GM12878 (cell line): Measurements from ENCODE around the gene KIAA1671. TPM values are rescaled to one million over a fixed set of nuclear protein-coding genes. Genes with fewer than 3 reads are reported as not detected.
A peak's percentile ranks its signal among the peaks of the same experiment; 100 is the strongest.

Experiments used
- ATAC-seq: fragments of 200-7000 bp; cut with Tn5 transposase; 3 replicates; pipeline ENCODE4 v1.9.1; 2020; ENCODE audit warnings: mild to moderate bottlenecking, moderate library complexity
- BruUV-seq: library from RNA; stranded (reverse); fragments of 400-500 nt; replicated peaks from 2 replicates; lab custom pipeline; 2021; lab: Mats Ljungman, UMichigan
- CTCF ChIA-PET: fragments of 300-600 bp; sonication (Branson Sonifier 250); formaldehyde crosslinking; extraction: SDS; loops from one replicate; lab custom pipeline; 2021; ENCODE audit warnings: inconsistent platforms; lab: Yijun Ruan, JAX
- POLR2A ChIA-PET: fragments of 350-600 bp; formaldehyde crosslinking; extraction: SDS; loops from one replicate; lab custom pipeline; 2021; ENCODE audit warnings: inconsistent platforms; lab: Charles Lee
- RAD21 ChIA-PET: fragments of 300-600 bp; sonication (Branson Sonifier 250); formaldehyde crosslinking; loops from one replicate; lab custom pipeline; 2023; ENCODE audit warnings: antibody characterized with exemption; ENCODE audit not compliant: unreplicated experiment; lab: Charles Lee
- SMC1A ChIA-PET: fragments of 300-600 bp; sonication (Branson Sonifier 250); formaldehyde crosslinking; loops from one replicate; lab custom pipeline; 2023; ENCODE audit not compliant: unreplicated experiment, uncharacterized antibody; lab: Charles Lee
- DNase-seq: peaks from one replicate; pipeline ENCODE4 v3.0.0-alpha.2; 2011; ENCODE audit warnings: low read depth, low spot score
- FAIRE-seq: peaks from 3 replicates; lab custom pipeline; 2011; peaks lifted over from hg19 to GRCh38; lab: Jason Lieb, UNC
- H2AFZ ChIP-seq: 2 replicates; pipeline ENCODE4 v1.6.0; 2011; ENCODE audit warnings: low read depth, low read length, control low read depth; ENCODE audit not compliant: control insufficient read depth
- H3K27ac ChIP-seq: 2 replicates; pipeline ENCODE4 v1.5.1; 2011; ENCODE audit warnings: control low read depth; ENCODE audit not compliant: control insufficient read depth, insufficient read depth
- H3K27me3 ChIP-seq, 2 experiments: replicated peaks in 1 of 2; 2 replicates each; pipeline versions ENCODE4 v1.6.0 to v1.6.1; 2011; ENCODE audit warnings: low read length in 1 of 2; ENCODE audit not compliant: control insufficient read depth in 2 of 2, insufficient read depth in 2 of 2
- H3K36me3 ChIP-seq, 2 experiments: 2 replicates each; pipeline ENCODE4 v1.5.1; 2011; ENCODE audit warnings: low read length in 1 of 2; ENCODE audit not compliant: control insufficient read depth in 2 of 2, insufficient read depth in 2 of 2
- H3K4me1 ChIP-seq: 2 replicates; pipeline ENCODE4 v1.6.1; 2011; ENCODE audit warnings: mild to moderate bottlenecking, low read length, moderate library complexity, mixed read lengths; ENCODE audit not compliant: control insufficient read depth, insufficient read depth
- H3K4me2 ChIP-seq: 2 replicates; pipeline ENCODE4 v1.6.0; 2011; ENCODE audit warnings: control low read depth; ENCODE audit not compliant: control insufficient read depth, insufficient read depth
- H3K4me3 ChIP-seq: fragments of 200-600 bp; sonication (generic); 2 replicates; pipeline ENCODE4 v1.5.1; 2016
- H3K79me2 ChIP-seq: 2 replicates; pipeline ENCODE4 v1.6.0; 2011; ENCODE audit warnings: low read length; ENCODE audit not compliant: control insufficient read depth, insufficient read depth
- H3K9ac ChIP-seq: 2 replicates; pipeline ENCODE4 v1.8.0; 2011; ENCODE audit warnings: low read length, control low read depth, mixed read lengths; ENCODE audit not compliant: control insufficient read depth, insufficient read depth
- H3K9me3 ChIP-seq: replicated peaks from 3 replicates; pipeline ENCODE4 v1.5.1; 2011; ENCODE audit warnings: mild to moderate bottlenecking, low read length; ENCODE audit not compliant: control insufficient read depth, insufficient read depth
- H4K20me1 ChIP-seq: 2 replicates; pipeline ENCODE4 v1.6.0; 2011; ENCODE audit not compliant: control insufficient read depth, insufficient read depth
- CBFB ChIP-seq: IDR thresholded peaks from 2 replicates; pipeline ENCODE4 v1.6.1; 2016; ENCODE audit warnings: antibody characterized with exemption, low read depth
- CREB1 ChIP-seq: IDR thresholded peaks from 2 replicates; pipeline ENCODE4 v1.6.1; 2012; ENCODE audit warnings: low read depth, mild to moderate bottlenecking, inconsistent platforms
- RAD21 ChIP-seq: IDR thresholded peaks from 2 replicates; pipeline ENCODE4 v1.6.1; 2011; ENCODE audit warnings: mild to moderate bottlenecking, low read depth, low read length, moderate library complexity; ENCODE audit not compliant: insufficient read depth
- SMC3 ChIP-seq: IDR thresholded peaks from 2 replicates; pipeline ENCODE4 v1.6.1; 2011; ENCODE audit warnings: low read length, improper control_type of control experiment, borderline replicate concordance
- TCF12 ChIP-seq: IDR thresholded peaks from 2 replicates; pipeline ENCODE4 v1.6.1; 2011; ENCODE audit warnings: low read depth, mild to moderate bottlenecking, low read length
- ZSCAN29 ChIP-seq: fragments of 450-650 bp; IDR thresholded peaks from 2 replicates; pipeline ENCODE4 v1.6.1; 2017; ENCODE audit warnings: mild to moderate bottlenecking, moderate library complexity
- WGBS: methylation state at CpG from one replicate; pipeline ENCODE4 v1.1.6; 2016; ENCODE audit warnings: low lambda C conversion rate; ENCODE audit not compliant: insufficient replicate concordance, insufficient coverage; ENCODE audit errors: missing lambda C conversion rate; 5-methylcytosine and 5-hydroxymethylcytosine counted together
- in situ Hi-C: fragments of 300-500 bp; cut with MboI; formaldehyde crosslinking; loops from 9 replicates; pipeline ENCODE4 v1.14.3; 2018; ENCODE audit warnings: mixed read lengths
- intact Hi-C: fragments of 100-400 bp; cut with micrococcal nuclease; formaldehyde crosslinking; loops from one replicate; pipeline ENCODE4 v1.14.2; 2022; ENCODE audit not compliant: unreplicated experiment
- polyA plus RNA-seq, 11 experiments: library from polyadenylated mRNA; depleted of rRNA in 4 of 11; unstranded in 6 of 11; stranded (reverse) in 5 of 11; fragments of >200 nt; fragmentation: Nextera tagmentation in 4 of 11; fragmentation: Illumina TruSeq in 1 of 11; extraction: Ambion mirVana in 4 of 11; extraction: Trizol in 1 of 11; gene quantifications; 1 replicate in 1 of 11; 2 replicates in 10 of 11; pipeline versions ENCODE4 v1.2.1 to v1.2.3, GENCODE V29; 2011 to 2016; ENCODE audit warnings: inconsistent platforms in 2 of 11, missing spikeins in 2 of 11, low read depth in 1 of 11
- total RNA-seq, 4 experiments: library from RNA; depleted of rRNA in 3 of 4; stranded (reverse); fragments of >200 nt in 3 of 4; fragmentation: Illumina TruSeq in 1 of 4; extraction: Trizol in 1 of 4; gene quantifications; 2 replicates each; pipeline versions ENCODE4 v1.2.1 to v1.2.3, GENCODE V29; 2013 to 2021
- TF ChIP-seq, protein P1 (sequence below): fragments of 450-650 bp; IDR thresholded peaks from 2 replicates; pipeline ENCODE4 v1.6.1; 2017; ENCODE audit warnings: low read depth, mild to moderate bottlenecking, moderate library complexity
- TF ChIP-seq, protein P2 (sequence below): fragments of 450-650 bp; IDR thresholded peaks from 2 replicates; pipeline ENCODE4 v1.6.1; 2017; ENCODE audit warnings: mild to moderate bottlenecking, moderate library complexity
- TF ChIP-seq, protein P3 (sequence below): IDR thresholded peaks from 2 replicates; pipeline ENCODE4 v1.6.1; 2012; ENCODE audit warnings: low read depth, low read length, improper control_type of control experiment
- TF ChIP-seq, protein P4 (sequence below), 3 experiments: IDR thresholded peaks in 2 of 3; conservative IDR thresholded peaks in 1 of 3; 2 replicates each; pipeline ENCODE4 v1.5.1; 2011; ENCODE audit warnings: low read depth in 3 of 3, low read length in 3 of 3, mild to moderate bottlenecking in 3 of 3, control low read depth in 2 of 3, moderate library complexity in 2 of 3, inconsistent platforms in 1 of 3, mixed read lengths in 1 of 3; ENCODE audit not compliant: control insufficient read depth in 2 of 3, insufficient read depth in 1 of 3; ENCODE audit errors: extremely low read depth in 1 of 3

The KIAA1671 gene
- total and polyA plus RNA-seq, 10 of the 15 experiments (the other 5 are each of a cell fraction or from before 2014, with no cell fraction given): 0.05 to 2.7 (median 0.33) TPM

DNA sequence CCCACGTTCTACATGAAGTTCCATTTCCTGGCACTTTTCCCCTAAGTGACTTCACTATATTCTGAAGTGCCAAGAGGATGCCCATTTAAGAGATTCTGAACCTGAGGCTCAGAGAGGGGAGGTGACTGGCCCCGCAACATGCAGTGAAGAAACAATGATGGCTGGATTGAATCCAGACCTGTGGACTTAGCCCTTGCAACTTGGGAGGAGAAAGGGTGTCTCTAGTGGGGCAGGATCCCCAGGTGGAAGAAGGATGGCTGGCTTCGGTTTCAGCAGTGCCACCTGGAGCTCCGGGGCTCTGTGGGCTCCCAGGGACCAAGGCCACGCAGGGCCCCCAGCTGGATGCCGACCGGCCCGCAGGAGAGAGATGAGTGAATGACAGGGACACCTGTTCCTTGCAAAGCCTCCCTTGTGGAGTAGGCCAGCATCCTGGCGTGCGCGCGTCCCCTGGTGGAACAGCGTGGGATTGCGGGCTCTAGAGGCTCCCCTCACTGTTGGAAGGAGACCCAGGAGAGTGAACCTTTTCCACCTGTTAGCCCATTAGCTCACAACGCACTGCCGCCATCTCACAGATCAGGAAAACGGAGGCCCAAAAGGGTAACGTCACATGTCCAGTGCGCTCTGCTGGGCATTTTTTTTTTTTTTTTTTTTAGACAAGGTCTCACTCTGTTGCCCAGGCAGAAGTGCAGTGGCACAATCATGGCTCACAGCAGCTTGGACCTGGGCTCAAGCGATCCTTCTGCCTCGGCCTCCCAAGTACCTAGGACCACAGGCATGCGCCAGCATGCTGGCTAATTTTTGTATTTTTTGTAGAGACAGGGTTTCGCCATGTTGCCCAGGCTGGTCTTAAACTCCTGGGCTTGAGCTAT is 104.7 kb downstream of the KIAA1671 start:
- peak; percentile 75 for FAIRE-seq
- TF ChIP-seq ZSCAN29 (no peak), TCF12 (peak; percentile 57; the same call in 1 of the 2 replicates), CBFB (no peak), RAD21 (peak; percentile 68), SMC3 (peak; percentile 73), CREB1 (no peak)
- TF ChIP-seq, protein P1, sequence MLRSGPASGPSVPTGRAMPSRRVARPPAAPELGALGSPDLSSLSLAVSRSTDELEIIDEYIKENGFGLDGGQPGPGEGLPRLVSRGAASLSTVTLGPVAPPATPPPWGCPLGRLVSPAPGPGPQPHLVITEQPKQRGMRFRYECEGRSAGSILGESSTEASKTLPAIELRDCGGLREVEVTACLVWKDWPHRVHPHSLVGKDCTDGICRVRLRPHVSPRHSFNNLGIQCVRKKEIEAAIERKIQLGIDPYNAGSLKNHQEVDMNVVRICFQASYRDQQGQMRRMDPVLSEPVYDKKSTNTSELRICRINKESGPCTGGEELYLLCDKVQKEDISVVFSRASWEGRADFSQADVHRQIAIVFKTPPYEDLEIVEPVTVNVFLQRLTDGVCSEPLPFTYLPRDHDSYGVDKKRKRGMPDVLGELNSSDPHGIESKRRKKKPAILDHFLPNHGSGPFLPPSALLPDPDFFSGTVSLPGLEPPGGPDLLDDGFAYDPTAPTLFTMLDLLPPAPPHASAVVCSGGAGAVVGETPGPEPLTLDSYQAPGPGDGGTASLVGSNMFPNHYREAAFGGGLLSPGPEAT: no peak
- TF ChIP-seq, protein P2, sequence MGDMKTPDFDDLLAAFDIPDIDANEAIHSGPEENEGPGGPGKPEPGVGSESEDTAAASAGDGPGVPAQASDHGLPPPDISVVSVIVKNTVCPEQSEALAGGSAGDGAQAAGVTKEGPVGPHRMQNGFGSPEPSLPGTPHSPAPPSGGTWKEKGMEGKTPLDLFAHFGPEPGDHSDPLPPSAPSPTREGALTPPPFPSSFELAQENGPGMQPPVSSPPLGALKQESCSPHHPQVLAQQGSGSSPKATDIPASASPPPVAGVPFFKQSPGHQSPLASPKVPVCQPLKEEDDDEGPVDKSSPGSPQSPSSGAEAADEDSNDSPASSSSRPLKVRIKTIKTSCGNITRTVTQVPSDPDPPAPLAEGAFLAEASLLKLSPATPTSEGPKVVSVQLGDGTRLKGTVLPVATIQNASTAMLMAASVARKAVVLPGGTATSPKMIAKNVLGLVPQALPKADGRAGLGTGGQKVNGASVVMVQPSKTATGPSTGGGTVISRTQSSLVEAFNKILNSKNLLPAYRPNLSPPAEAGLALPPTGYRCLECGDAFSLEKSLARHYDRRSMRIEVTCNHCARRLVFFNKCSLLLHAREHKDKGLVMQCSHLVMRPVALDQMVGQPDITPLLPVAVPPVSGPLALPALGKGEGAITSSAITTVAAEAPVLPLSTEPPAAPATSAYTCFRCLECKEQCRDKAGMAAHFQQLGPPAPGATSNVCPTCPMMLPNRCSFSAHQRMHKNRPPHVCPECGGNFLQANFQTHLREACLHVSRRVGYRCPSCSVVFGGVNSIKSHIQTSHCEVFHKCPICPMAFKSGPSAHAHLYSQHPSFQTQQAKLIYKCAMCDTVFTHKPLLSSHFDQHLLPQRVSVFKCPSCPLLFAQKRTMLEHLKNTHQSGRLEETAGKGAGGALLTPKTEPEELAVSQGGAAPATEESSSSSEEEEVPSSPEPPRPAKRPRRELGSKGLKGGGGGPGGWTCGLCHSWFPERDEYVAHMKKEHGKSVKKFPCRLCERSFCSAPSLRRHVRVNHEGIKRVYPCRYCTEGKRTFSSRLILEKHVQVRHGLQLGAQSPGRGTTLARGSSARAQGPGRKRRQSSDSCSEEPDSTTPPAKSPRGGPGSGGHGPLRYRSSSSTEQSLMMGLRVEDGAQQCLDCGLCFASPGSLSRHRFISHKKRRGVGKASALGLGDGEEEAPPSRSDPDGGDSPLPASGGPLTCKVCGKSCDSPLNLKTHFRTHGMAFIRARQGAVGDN: no peak
- TF ChIP-seq, protein P3, sequence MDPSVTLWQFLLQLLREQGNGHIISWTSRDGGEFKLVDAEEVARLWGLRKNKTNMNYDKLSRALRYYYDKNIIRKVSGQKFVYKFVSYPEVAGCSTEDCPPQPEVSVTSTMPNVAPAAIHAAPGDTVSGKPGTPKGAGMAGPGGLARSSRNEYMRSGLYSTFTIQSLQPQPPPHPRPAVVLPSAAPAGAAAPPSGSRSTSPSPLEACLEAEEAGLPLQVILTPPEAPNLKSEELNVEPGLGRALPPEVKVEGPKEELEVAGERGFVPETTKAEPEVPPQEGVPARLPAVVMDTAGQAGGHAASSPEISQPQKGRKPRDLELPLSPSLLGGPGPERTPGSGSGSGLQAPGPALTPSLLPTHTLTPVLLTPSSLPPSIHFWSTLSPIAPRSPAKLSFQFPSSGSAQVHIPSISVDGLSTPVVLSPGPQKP: no peak
- TF ChIP-seq, protein P4, sequence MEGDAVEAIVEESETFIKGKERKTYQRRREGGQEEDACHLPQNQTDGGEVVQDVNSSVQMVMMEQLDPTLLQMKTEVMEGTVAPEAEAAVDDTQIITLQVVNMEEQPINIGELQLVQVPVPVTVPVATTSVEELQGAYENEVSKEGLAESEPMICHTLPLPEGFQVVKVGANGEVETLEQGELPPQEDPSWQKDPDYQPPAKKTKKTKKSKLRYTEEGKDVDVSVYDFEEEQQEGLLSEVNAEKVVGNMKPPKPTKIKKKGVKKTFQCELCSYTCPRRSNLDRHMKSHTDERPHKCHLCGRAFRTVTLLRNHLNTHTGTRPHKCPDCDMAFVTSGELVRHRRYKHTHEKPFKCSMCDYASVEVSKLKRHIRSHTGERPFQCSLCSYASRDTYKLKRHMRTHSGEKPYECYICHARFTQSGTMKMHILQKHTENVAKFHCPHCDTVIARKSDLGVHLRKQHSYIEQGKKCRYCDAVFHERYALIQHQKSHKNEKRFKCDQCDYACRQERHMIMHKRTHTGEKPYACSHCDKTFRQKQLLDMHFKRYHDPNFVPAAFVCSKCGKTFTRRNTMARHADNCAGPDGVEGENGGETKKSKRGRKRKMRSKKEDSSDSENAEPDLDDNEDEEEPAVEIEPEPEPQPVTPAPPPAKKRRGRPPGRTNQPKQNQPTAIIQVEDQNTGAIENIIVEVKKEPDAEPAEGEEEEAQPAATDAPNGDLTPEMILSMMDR (IDR thresholded peaks at IDR 0.05 in 2 of 3, conservative IDR thresholded peaks at IDR 0.05 in 1 of 3; ENCODE audit: control insufficient read depth in 2 of 3, extremely low read depth in 1 of 3, insufficient read depth in 1 of 3, low read depth in 3 of 3, low read length in 3 of 3): peak; percentile 91 to 99 (median 95)

More for the DNA sequence above, 104.7 kb downstream of the KIAA1671 start:
- in situ Hi-C loops (loop anchor here (5.0 kb wide), 1 partner anchor 110 kb away; the partner anchor contains the start of gene LHFPL7), intact Hi-C loops (no loop called here)
- Histone ChIP-seq H3K36me3 (no peaks in the 10 kb centered on the region), H3K79me2 (no peaks in the 10 kb centered on the region), H3K4me3 (no peak overlapping the region), H4K20me1 (no peaks in the 10 kb centered on the region), H3K4me2 (no peak overlapping the region), H3K9me3 (no peaks in the 10 kb centered on the region), H3K4me1 (no peaks in the 10 kb centered on the region), H3K9ac (no peak overlapping the region), H3K27me3 (no peaks in the 10 kb centered on the region; a peak in 1 of 4 replicates), H2AFZ (no peak overlapping the region), H3K27ac (no peak overlapping the region)
- ATAC-seq (peak; percentile 94), DNase-seq (no peak)
- POLR2A ChIA-PET: interaction anchor here (0.7 kb wide), 1 partner anchor 163 kb away, joined by 3 read pairs; no protein-coding TSS in a partner anchor
- SMC1A ChIA-PET: interaction anchor here (0.6 to 1.7 kb wide), 4 partner anchors 8 to 1100 kb away, joined by 3 to 8 read pairs (median 4); no protein-coding TSS in a partner anchor
- 8% methylated on average over 23 of the region's 23 CpGs for WGBS
- CTCF ChIA-PET: interaction anchor here (0.6 to 6.2 kb wide), 14 partner anchors 9 to 325 kb away, joined by 3 to 53 read pairs (median 3); no protein-coding TSS in a partner anchor
- no TSS peak for BruUV-seq
- RAD21 ChIA-PET: interaction anchor here (0.7 to 2.2 kb wide), 7 partner anchors 8 to 118 kb away, joined by 3 to 6 read pairs (median 3); no protein-coding TSS in a partner anchor
